GM19023 (cell line): Measurements from ENCODE around the gene ASAH2B.

Experiments used
- ATAC-seq: cut with Tn5 transposase; IDR thresholded peaks from one replicate; pipeline ENCODE4 v1.9.1; 2021; ENCODE audit warnings: mild to moderate bottlenecking, moderate library complexity; ENCODE audit not compliant: unreplicated experiment

ASAH2B gene

GRCh38 chr10:50796693-50797092, 57.0 kb downstream of the ASAH2B start:
- ATAC-seq = no peak

- no peak for ATAC-seq
These were observed 58.6 kb downstream of the ASAH2B start for GRCh38 chr10:50798297-50798696.

GRCh38 chr10:50799595-50799994, 59.9 kb downstream of the ASAH2B start:
- no peak for ATAC-seq

- ATAC-seq = no peak
These were observed 66.4 kb downstream of the ASAH2B start for GRCh38 chr10:50805981-50806622.

- no peak for ATAC-seq
These were observed 68.4 kb downstream of the ASAH2B start for GRCh38 chr10:50807851-50808776.
